Lower leg skin (tissue), 3 donors: ENCODE data around the gene RNF149.

Experiments
- POLR2A ChIP-seq, 2 donors: fragments of 450-650 bp; IDR thresholded peaks; one replicate each; pipeline ENCODE4 v1.6.1; 2016 to 2017; ENCODE audit warnings: antibody characterized with exemption in 2 of 2, mild to moderate bottlenecking in 1 of 2, moderate library complexity in 1 of 2
- TF ChIP-seq, protein P1 (sequence below), 3 donors: fragments of 450-650 bp; IDR thresholded peaks; one replicate each; pipeline ENCODE4 v1.5.1; 2016; ENCODE audit warnings: antibody characterized with exemption in 3 of 3, mild to moderate bottlenecking in 3 of 3, moderate library complexity in 2 of 3

- TF ChIP-seq, protein P1, sequence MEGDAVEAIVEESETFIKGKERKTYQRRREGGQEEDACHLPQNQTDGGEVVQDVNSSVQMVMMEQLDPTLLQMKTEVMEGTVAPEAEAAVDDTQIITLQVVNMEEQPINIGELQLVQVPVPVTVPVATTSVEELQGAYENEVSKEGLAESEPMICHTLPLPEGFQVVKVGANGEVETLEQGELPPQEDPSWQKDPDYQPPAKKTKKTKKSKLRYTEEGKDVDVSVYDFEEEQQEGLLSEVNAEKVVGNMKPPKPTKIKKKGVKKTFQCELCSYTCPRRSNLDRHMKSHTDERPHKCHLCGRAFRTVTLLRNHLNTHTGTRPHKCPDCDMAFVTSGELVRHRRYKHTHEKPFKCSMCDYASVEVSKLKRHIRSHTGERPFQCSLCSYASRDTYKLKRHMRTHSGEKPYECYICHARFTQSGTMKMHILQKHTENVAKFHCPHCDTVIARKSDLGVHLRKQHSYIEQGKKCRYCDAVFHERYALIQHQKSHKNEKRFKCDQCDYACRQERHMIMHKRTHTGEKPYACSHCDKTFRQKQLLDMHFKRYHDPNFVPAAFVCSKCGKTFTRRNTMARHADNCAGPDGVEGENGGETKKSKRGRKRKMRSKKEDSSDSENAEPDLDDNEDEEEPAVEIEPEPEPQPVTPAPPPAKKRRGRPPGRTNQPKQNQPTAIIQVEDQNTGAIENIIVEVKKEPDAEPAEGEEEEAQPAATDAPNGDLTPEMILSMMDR (IDR thresholded peaks at IDR 0.05): no peak
- TF ChIP-seq POLR2A (IDR thresholded peaks at IDR 0.05): no peak
Measured at GRCh38 chr2:101263377-101263800, 45.1 kb downstream of the RNF149 start.
